ENCODE measurements around the gene GFOD2.
"Not testable (repeated sequence)": the region's sequence is repeated elsewhere in the genome, so short reads cannot be mapped to it uniquely, and the experiment has no call there.

GFOD2 gene

DNA sequence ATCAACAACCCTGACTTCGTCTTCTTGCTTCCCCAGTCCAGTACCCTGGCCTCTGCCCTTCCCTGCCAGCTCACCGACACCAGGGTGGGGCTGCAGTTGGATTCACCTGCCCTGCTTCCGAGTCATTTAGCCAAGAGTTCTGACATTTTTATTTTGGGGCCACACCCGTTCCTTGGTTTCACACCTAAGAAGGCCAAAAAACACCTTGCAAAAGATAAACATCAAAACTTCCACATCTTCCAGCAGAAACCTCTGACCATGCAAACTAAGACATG, 41.8 kb upstream of the GFOD2 start:
- TF ChIP-seq, protein P1, sequence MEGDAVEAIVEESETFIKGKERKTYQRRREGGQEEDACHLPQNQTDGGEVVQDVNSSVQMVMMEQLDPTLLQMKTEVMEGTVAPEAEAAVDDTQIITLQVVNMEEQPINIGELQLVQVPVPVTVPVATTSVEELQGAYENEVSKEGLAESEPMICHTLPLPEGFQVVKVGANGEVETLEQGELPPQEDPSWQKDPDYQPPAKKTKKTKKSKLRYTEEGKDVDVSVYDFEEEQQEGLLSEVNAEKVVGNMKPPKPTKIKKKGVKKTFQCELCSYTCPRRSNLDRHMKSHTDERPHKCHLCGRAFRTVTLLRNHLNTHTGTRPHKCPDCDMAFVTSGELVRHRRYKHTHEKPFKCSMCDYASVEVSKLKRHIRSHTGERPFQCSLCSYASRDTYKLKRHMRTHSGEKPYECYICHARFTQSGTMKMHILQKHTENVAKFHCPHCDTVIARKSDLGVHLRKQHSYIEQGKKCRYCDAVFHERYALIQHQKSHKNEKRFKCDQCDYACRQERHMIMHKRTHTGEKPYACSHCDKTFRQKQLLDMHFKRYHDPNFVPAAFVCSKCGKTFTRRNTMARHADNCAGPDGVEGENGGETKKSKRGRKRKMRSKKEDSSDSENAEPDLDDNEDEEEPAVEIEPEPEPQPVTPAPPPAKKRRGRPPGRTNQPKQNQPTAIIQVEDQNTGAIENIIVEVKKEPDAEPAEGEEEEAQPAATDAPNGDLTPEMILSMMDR (IDR thresholded peaks at IDR 0.05; ENCODE audit: insufficient read depth, low read depth, low read length, missing control alignments), result no peak
- peak; percentile 26 for DNase-seq (ENCODE audit: low read depth)
- H3K4me3 ChIP-seq (ENCODE audit: low read length), result no peak overlapping the region

DNA sequence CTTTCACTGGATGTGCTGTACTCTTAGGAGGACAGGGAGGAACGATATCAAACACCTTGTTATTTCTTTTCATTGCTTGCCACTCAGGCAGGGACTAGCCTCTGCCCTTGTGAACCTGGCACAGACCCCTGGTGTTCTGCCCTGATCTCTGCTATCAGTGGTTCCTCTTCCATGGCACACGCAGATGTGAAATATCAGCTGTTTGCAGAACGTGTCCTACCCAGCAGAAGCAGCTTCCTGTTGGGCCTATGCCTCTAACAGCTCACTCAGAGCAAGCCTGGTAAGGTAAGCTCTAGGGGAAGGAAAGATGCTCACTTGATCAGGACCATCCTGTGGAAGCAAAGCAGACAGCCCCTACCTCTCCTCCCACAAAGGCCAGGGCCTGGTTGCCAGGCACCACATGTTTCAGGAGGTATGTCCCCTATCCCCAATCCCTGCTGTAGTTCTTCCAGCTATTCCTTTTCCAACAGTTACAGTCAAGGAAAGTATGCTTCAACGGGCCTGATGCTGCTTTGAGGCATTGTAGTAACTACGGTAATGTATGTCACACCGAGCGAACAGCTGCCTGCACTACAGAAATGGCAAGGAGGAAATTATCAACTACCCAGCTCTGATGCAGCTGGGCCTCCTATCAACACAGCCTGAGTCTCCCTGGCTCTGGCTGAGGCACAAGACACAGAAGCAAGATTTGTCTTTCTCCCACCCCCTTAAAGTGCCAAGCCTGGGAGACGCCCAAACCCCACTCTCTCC, 41.3 kb upstream of the GFOD2 start:
- TF ChIP-seq, protein P1 (IDR thresholded peaks at IDR 0.05; ENCODE audit: insufficient read depth, low read depth, low read length, missing control alignments), result no peak
- DNase-seq (ENCODE audit: low read depth), result no peak
- no peak overlapping the region for H3K4me3 ChIP-seq (ENCODE audit: low read length)

DNA sequence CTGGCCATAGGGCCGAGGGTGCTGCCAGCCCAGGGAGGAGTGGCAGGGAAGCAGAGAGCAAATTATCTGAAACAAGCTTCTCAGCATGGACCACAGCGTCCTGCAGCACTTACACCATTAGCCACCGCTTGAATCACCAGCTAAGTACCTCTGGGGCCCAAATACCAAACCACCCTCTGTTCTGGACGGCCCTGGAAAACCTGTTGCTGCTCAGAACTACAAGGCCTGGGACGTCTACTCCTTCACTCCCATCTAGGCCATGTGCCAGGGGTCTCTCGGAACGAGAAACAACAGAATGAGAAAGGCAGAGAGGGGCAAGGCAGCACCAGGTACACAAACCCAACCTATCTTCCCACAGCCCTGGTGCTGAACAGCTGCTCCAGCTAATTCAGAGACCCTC, 39.9 kb upstream of the GFOD2 start:
- TF ChIP-seq, protein P1 (IDR thresholded peaks at IDR 0.05; ENCODE audit: insufficient read depth, low read depth, low read length, missing control alignments), result no peak
- DNase-seq (ENCODE audit: low read depth), result no peak
- H3K4me3 ChIP-seq (ENCODE audit: low read length), result no peak overlapping the region

DNA sequence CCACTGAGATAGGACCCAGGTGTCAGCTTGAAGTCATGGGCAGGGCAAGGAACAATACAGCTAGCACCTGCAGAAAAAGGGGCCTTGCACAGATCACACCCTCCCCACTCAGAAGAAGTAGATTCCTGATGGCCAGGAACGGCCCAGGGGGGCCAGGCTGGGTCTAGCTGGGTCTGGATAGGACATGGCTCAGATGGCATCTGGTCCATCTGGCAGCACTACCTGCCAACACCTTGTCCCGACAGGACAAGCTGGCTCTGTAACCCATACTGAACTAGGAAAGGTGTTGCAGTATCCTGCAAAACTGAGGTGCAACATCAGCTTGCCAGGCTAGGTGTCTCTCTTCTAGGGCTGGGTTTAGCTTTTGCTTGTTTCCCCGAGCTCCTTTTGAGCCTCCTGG, 38.9 kb upstream of the GFOD2 start:
- TF ChIP-seq, protein P1 (IDR thresholded peaks at IDR 0.05; ENCODE audit: insufficient read depth, low read depth, low read length, missing control alignments), result no peak
- no peak for DNase-seq (ENCODE audit: low read depth)
- no peak overlapping the region for H3K4me3 ChIP-seq (ENCODE audit: low read length)

DNA sequence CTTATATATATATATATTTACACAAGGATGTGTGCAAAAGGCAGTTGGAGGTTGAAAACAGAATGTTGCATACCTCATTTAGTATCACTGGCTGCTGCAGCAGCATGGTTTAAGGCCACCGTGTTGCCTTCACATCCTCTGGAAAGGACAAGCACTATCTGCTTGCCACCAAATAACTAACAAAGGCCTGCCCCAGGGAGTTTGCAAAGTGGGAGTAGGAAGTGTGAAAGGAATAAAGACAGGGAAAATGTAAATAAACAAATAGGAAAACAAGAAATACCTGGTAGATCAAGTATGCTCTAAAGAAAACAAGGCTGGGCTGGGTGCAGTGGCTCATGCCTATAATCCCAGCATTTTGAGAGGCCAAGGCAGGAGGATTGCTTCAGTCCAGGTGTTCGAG, 33.5 kb upstream of the GFOD2 start:
- H3K4me3 ChIP-seq (ENCODE audit: low read length), result no peak overlapping the region
- TF ChIP-seq, protein P1 (IDR thresholded peaks at IDR 0.05; ENCODE audit: insufficient read depth, low read depth, low read length, missing control alignments), result no peak

DNA sequence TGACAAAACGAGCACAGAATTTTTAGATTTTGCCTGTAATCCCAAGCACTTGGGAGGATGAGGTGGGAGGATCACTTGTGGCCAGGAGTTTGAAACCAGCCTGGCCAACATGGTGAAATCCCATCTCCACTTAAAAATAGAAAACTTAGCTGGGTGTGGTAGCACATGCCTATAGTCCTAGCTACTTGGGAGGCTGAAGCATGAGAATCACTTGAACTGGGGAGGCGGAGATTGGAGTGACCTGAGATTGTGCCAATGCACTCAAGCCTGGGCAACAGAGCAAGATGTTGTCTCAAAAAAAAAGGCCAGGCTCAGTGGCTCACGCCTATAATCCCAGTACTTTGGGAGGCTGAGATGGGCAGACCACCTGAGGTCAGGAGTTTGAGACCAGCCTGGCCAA, 32.2 kb upstream of the GFOD2 start:
- not testable (repeated sequence) for DNase-seq (ENCODE audit: low read depth); H3K4me3 ChIP-seq (ENCODE audit: low read length)

More for the DNA sequence above, 33.5 kb upstream of the GFOD2 start:
- no peak for DNase-seq (ENCODE audit: low read depth)

DNA sequence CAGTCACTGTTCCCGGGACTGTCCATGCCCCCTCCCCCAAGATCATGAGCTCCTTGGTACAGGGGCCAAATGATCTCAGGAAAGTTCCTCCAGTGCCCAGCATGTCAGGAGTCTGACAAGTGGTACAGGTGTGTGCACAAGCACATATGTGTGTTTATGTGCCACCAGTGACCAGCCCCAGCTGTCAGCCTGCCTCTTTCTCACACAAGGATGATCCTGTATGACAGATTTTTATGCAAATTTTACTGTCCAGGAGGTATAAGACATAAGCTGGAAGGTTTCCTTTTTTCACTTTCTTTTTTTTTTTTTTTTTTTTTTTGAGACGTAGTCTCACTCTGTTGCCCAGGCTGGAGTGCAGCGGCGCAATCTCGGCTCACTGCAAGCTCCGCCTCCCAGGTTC, 31.4 kb upstream of the GFOD2 start:
- TF ChIP-seq, protein P1 (IDR thresholded peaks at IDR 0.05; ENCODE audit: insufficient read depth, low read depth, low read length, missing control alignments), result no peak
- no peak for DNase-seq (ENCODE audit: low read depth)
- H3K4me3 ChIP-seq (ENCODE audit: low read length), result no peak overlapping the region
